Loucy (cell line): ENCODE data around the gene CCDC85C.

Source experiments
- H2AFZ ChIP-seq: fragments of 200-600 bp; sonication (generic); 2 replicates; pipeline ENCODE4 v1.6.0; 2016; ENCODE audit warnings: antibody characterized with exemption, mild to moderate bottlenecking, low read length, moderate library complexity
- H3F3A ChIP-seq: fragments of 200-600 bp; 2 replicates; pipeline ENCODE4 v1.6.0; 2016; ENCODE audit warnings: antibody characterized with exemption, low read depth, mild to moderate bottlenecking
- H3K27me3 ChIP-seq: fragments of 200-600 bp; sonication (generic); 2 replicates; pipeline ENCODE4 v1.6.1; 2014; ENCODE audit warnings: low read length, mild to moderate bottlenecking; ENCODE audit not compliant: insufficient read depth, poor library complexity, severe bottlenecking
- H3K36me3 ChIP-seq: fragments of 200-600 bp; sonication (generic); 2 replicates; pipeline ENCODE4 v1.6.1; 2016; ENCODE audit warnings: low read length; ENCODE audit not compliant: insufficient read depth
- H3K4me1 ChIP-seq: fragments of 200-600 bp; sonication (generic); 2 replicates; pipeline ENCODE4 v1.5.1; 2014; ENCODE audit warnings: low read length, mild to moderate bottlenecking; ENCODE audit not compliant: insufficient read depth, poor library complexity, severe bottlenecking
- H3K4me2 ChIP-seq: fragments of 200-600 bp; sonication (generic); 2 replicates; pipeline ENCODE4 v1.6.0; 2014; ENCODE audit warnings: antibody characterized with exemption, low read length, low read depth, mild to moderate bottlenecking; ENCODE audit not compliant: poor library complexity, severe bottlenecking
- H3K4me3 ChIP-seq: fragments of 200-600 bp; sonication (generic); 2 replicates; pipeline ENCODE4 v1.5.1; 2014; ENCODE audit warnings: low read length, mild to moderate bottlenecking, mixed read lengths; ENCODE audit not compliant: poor library complexity, severe bottlenecking
- H3K79me2 ChIP-seq: fragments of 200-600 bp; sonication (generic); 2 replicates; pipeline ENCODE4 v1.6.1; 2014; ENCODE audit warnings: low read length; ENCODE audit not compliant: insufficient read depth
- H3K9ac ChIP-seq: fragments of 200-600 bp; sonication (generic); 2 replicates; pipeline ENCODE4 v1.6.0; 2014; ENCODE audit warnings: mild to moderate bottlenecking, low read depth, low read length, moderate library complexity; ENCODE audit not compliant: poor library complexity, severe bottlenecking
- H3K9me2 ChIP-seq: fragments of 200-600 bp; sonication (generic); replicated peaks from 2 replicates; pipeline ENCODE4 v1.6.1; 2016; ENCODE audit warnings: low read depth, low read length, mixed read lengths
- H3K9me3 ChIP-seq: fragments of 200-600 bp; sonication (generic); 2 replicates; pipeline ENCODE4 v1.6.1; 2014; ENCODE audit warnings: mild to moderate bottlenecking, antibody characterized with exemption, low read length, low read depth; ENCODE audit not compliant: insufficient read depth
- H4K20me1 ChIP-seq: fragments of 200-600 bp; sonication (generic); 2 replicates; pipeline ENCODE4 v1.6.0; 2014; ENCODE audit warnings: antibody characterized with exemption, low read length, mild to moderate bottlenecking; ENCODE audit not compliant: insufficient read depth, poor library complexity, severe bottlenecking
- EZH2phosphoT487 ChIP-seq: fragments of 200-600 bp; IDR thresholded peaks from 2 replicates; pipeline ENCODE4 v1.6.1; 2018; ENCODE audit warnings: antibody characterized with exemption, mild to moderate bottlenecking, moderate library complexity, borderline replicate concordance
- TF ChIP-seq, protein P1 (sequence below): fragments of 200-600 bp; sonication (generic); conservative IDR thresholded peaks from 2 replicates; pipeline ENCODE4 v1.5.1; 2014; ENCODE audit warnings: mild to moderate bottlenecking, antibody characterized with exemption, low read length

Gene CCDC85C

DNA sequence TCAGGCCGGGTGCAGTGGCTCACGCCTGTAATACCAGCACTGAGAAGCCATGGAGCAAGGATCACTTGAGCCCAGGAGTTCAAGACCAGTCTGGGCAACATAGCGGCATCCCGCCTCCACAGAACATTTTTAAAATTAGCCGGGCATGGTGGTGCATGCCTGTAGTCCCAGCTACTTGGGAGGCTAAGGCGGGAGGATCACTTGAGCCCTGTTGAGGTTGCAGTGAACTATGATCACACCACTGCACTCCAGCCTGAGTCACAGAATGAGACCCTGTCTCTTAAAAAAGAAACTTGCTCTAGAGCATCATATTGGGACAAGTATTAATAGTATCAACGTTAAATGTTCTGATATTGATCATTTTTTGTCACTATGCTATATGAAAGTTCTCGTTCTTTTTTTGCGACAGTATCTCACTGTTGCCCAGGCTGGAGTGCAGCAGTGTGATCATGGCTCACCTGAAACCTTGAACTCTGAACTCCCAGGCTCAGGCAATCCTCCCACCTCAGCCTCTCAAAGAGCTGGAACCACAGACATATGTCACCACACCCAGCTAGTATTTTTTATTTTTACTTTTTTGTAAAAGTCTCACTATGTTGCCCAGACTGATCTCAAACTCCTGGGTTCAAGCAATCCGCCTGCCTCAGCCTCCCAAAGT lies 47.7 kb downstream of the CCDC85C start:
- Histone ChIP-seq H3K36me3 (no peaks in the 10 kb centered on the region), H3K4me1 (no peaks in the 10 kb centered on the region), H3F3A (no peaks in the 10 kb centered on the region), H3K9me3 (no peaks in the 10 kb centered on the region), H3K9me2 (no peaks in the 10 kb centered on the region), H3K27me3 (no peaks in the 10 kb centered on the region), H3K4me3 (no peak overlapping the region), H2AFZ (no peak overlapping the region), H4K20me1 (no peaks in the 10 kb centered on the region), H3K9ac (no peak overlapping the region), H3K79me2 (peaks cover 22% of the 10 kb centered on the region; the same call in 1 of the 2 replicates), H3K4me2 (no peak overlapping the region)
- TF ChIP-seq EZH2phosphoT487 = no peak
- TF ChIP-seq, protein P1, sequence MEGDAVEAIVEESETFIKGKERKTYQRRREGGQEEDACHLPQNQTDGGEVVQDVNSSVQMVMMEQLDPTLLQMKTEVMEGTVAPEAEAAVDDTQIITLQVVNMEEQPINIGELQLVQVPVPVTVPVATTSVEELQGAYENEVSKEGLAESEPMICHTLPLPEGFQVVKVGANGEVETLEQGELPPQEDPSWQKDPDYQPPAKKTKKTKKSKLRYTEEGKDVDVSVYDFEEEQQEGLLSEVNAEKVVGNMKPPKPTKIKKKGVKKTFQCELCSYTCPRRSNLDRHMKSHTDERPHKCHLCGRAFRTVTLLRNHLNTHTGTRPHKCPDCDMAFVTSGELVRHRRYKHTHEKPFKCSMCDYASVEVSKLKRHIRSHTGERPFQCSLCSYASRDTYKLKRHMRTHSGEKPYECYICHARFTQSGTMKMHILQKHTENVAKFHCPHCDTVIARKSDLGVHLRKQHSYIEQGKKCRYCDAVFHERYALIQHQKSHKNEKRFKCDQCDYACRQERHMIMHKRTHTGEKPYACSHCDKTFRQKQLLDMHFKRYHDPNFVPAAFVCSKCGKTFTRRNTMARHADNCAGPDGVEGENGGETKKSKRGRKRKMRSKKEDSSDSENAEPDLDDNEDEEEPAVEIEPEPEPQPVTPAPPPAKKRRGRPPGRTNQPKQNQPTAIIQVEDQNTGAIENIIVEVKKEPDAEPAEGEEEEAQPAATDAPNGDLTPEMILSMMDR = no peak

DNA sequence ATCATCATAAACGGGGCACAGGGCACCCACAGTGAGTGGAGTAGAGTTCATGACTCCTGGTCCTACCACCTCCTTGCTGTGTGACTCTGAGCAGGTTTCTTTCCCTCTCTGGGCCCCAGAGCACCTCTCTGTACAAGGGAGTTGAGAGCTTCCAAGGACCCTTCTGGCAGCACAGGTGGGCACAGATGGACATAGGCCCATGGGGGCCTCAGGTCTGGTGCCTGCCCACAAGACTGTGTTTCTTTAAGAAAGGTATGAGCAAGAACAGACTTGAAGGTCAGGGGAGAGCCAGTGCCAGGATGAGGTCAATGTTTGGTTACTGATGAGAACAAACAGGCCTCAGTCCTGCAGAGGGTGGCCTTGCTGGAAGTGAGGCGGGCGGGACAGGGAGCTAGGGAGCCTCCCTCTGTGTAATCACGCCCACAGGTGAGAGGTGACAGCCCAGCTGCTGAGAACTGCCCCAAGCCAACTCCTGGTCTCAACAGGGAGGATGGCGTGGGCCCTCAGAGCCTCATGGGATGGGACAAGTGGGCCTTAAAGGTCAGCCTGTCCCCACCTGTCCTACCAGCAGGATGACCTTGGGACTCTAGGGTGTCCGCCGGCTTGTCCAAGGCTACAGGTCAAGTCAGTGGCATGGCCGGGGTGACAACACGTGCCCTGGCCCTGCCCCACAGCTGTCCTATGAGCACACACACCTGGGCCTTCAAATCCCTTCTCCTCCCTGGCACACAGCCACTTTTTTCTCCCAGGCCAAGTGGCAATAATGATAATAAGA lies 49.1 kb downstream of the CCDC85C start:
- Histone ChIP-seq H3K9me3 (no peaks in the 10 kb centered on the region), H3K4me3 (no peak overlapping the region), H3K4me1 (no peaks in the 10 kb centered on the region), H3K9me2 (no peaks in the 10 kb centered on the region), H2AFZ (no peak overlapping the region), H3F3A (no peaks in the 10 kb centered on the region), H3K79me2 (peaks cover 24% of the 10 kb centered on the region; the same call in 1 of the 2 replicates), H3K4me2 (no peak overlapping the region), H3K36me3 (no peaks in the 10 kb centered on the region), H3K9ac (no peak overlapping the region), H4K20me1 (no peaks in the 10 kb centered on the region), H3K27me3 (no peaks in the 10 kb centered on the region)
- TF ChIP-seq, protein P1 = no peak
- no peak for TF ChIP-seq EZH2phosphoT487

DNA sequence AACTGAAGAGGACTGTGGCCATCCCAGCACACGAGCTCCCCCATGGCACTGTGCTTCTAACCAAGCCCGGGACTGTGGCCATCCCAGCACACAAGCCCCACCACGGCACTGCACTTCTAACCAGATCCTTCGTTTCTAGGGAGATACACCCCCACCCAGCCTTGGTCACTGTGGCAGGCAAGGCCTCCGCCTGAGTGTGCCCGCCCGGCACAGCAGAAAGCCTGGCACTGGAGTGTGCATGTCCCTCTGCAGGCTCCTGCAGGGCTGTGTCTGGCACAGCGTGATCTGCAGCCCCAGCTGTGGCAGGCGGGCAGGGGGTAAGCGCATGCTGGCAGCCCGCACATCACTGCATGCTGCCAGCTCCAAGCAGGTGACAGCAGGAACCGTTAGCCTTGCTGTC lies 49.8 kb downstream of the CCDC85C start:
- Histone ChIP-seq H3K4me3 (no peak overlapping the region), H4K20me1 (no peaks in the 10 kb centered on the region), H3K79me2 (peaks cover 25% of the 10 kb centered on the region; the same call in 1 of the 2 replicates), H3K4me1 (no peaks in the 10 kb centered on the region), H2AFZ (no peak overlapping the region), H3K9me2 (no peaks in the 10 kb centered on the region), H3K4me2 (no peak overlapping the region), H3K36me3 (no peaks in the 10 kb centered on the region), H3F3A (no peaks in the 10 kb centered on the region), H3K27me3 (no peaks in the 10 kb centered on the region), H3K9me3 (no peaks in the 10 kb centered on the region), H3K9ac (no peak overlapping the region)
- TF ChIP-seq, protein P1 = no peak
- no peak for TF ChIP-seq EZH2phosphoT487
